Ishikawa (cell line): ENCODE data around the gene CHCHD4.

Experiments
- CEBPB ChIP-seq: IDR thresholded peaks from 2 replicates; pipeline ENCODE4 v1.6.1; 2012
- CREB1 ChIP-seq: IDR thresholded peaks from 2 replicates; pipeline ENCODE4 v1.6.1; 2012; ENCODE audit warnings: low read depth
- EGR1 ChIP-seq: IDR thresholded peaks from 2 replicates; pipeline ENCODE4 v1.6.1; 2012
- EP300 ChIP-seq: IDR thresholded peaks from 2 replicates; pipeline ENCODE4 v1.6.1; 2012; ENCODE audit warnings: borderline replicate concordance
- FOXM1 ChIP-seq: IDR thresholded peaks from 2 replicates; pipeline ENCODE4 v1.6.1; 2012; ENCODE audit warnings: low read depth, borderline replicate concordance
- NFIC ChIP-seq: IDR thresholded peaks from 2 replicates; pipeline ENCODE4 v1.6.1; 2012
- RAD21 ChIP-seq: IDR thresholded peaks from 2 replicates; pipeline ENCODE4 v1.6.1; 2012; ENCODE audit warnings: low read depth
- TAF1 ChIP-seq: IDR thresholded peaks from 2 replicates; pipeline ENCODE4 v1.6.1; 2012; ENCODE audit warnings: low read depth, mild to moderate bottlenecking
- TCF12 ChIP-seq: IDR thresholded peaks from 2 replicates; pipeline ENCODE4 v1.6.1; 2012; ENCODE audit warnings: low read depth
- TEAD4 ChIP-seq: IDR thresholded peaks from 2 replicates; pipeline ENCODE4 v1.6.1; 2012
- YY1 ChIP-seq: IDR thresholded peaks from 2 replicates; pipeline ENCODE4 v1.6.1; 2012; ENCODE audit warnings: low read depth
- ZBTB7A ChIP-seq: IDR thresholded peaks from 2 replicates; pipeline ENCODE4 v1.6.1; 2012; ENCODE audit warnings: low read depth
- TF ChIP-seq, protein P1 (sequence below): IDR thresholded peaks from 2 replicates; pipeline ENCODE4 v1.6.1; 2012; ENCODE audit warnings: low read depth, mild to moderate bottlenecking
- TF ChIP-seq, protein P2 (sequence below): IDR thresholded peaks from 2 replicates; pipeline ENCODE4 v1.6.1; 2012
- TF ChIP-seq, protein P3 (sequence below): IDR thresholded peaks from 2 replicates; pipeline ENCODE4 v1.6.1; 2012

CHCHD4 gene

DNA sequence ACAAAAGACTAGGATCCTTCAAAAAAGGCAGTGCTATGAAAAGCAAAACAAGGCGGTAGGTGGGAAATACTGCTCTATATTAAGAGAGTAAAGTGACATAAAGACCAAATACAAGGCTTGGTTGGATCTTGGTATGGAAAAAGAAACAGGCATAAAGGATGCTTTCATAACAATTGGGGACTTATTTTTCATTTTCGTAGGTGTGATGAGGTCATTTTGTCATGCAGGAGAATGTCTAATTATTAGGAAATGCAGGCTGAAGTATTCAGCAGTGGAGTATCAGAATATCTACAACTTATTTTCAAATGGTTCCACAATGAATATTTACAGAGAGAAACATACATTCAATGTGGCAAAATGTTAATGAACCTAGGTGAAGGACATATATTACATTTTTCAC, 44.8 kb upstream of the CHCHD4 start:
- TF ChIP-seq, protein P1, sequence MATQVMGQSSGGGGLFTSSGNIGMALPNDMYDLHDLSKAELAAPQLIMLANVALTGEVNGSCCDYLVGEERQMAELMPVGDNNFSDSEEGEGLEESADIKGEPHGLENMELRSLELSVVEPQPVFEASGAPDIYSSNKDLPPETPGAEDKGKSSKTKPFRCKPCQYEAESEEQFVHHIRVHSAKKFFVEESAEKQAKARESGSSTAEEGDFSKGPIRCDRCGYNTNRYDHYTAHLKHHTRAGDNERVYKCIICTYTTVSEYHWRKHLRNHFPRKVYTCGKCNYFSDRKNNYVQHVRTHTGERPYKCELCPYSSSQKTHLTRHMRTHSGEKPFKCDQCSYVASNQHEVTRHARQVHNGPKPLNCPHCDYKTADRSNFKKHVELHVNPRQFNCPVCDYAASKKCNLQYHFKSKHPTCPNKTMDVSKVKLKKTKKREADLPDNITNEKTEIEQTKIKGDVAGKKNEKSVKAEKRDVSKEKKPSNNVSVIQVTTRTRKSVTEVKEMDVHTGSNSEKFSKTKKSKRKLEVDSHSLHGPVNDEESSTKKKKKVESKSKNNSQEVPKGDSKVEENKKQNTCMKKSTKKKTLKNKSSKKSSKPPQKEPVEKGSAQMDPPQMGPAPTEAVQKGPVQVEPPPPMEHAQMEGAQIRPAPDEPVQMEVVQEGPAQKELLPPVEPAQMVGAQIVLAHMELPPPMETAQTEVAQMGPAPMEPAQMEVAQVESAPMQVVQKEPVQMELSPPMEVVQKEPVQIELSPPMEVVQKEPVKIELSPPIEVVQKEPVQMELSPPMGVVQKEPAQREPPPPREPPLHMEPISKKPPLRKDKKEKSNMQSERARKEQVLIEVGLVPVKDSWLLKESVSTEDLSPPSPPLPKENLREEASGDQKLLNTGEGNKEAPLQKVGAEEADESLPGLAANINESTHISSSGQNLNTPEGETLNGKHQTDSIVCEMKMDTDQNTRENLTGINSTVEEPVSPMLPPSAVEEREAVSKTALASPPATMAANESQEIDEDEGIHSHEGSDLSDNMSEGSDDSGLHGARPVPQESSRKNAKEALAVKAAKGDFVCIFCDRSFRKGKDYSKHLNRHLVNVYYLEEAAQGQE = no peak
- no peak for TF ChIP-seq FOXM1
- TF ChIP-seq CREB1 = no peak
- no peak for TF ChIP-seq TAF1
- TF ChIP-seq NFIC = no peak
- TF ChIP-seq TEAD4 = no peak
- no peak for TF ChIP-seq EGR1
- no peak for TF ChIP-seq ZBTB7A
- TF ChIP-seq CEBPB = no peak
- TF ChIP-seq RAD21 = no peak

DNA sequence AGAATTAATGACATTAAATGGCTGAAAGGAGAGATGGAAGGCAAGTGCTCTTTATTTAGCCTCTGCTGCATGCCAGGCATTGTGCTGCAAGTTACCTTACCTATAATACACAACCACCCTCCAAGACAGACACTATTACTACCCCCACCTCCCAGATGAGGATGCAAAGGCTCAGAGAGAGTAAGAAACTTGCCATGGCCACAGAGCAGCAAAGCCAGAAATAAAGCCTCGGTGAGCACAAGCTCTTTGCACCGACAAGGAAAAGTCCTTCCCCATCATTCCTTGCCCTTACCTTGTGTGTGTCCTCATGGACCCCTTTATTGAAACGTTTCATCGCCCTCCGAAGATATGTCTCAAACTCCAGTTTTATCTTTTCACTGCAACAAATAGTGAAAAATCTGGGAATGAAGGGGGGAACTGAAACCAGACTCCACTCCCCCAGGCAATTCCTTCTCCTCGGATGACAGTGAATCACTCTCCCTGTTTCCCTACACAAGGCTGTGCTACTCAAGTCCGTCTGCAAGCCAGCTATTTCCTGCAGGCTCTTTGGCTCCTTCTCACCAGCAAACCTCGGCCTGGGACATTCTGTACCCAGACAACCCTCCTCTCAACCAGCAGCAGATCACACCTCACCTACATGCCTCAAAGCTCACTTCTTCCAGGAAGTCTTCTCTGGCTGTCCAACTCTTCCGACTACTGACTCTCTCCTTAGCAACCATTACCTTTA, 42.4 kb upstream of the CHCHD4 start:
- TF ChIP-seq NFIC = no peak
- TF ChIP-seq, protein P2, sequence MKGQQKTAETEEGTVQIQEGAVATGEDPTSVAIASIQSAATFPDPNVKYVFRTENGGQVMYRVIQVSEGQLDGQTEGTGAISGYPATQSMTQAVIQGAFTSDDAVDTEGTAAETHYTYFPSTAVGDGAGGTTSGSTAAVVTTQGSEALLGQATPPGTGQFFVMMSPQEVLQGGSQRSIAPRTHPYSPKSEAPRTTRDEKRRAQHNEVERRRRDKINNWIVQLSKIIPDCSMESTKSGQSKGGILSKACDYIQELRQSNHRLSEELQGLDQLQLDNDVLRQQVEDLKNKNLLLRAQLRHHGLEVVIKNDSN = no peak
- TF ChIP-seq, protein P3, sequence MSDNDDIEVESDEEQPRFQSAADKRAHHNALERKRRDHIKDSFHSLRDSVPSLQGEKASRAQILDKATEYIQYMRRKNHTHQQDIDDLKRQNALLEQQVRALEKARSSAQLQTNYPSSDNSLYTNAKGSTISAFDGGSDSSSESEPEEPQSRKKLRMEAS = no peak
- TF ChIP-seq EP300 = no peak
- TF ChIP-seq ZBTB7A = no peak
- no peak for TF ChIP-seq EGR1
- TF ChIP-seq CEBPB = no peak
- TF ChIP-seq, protein P1 = no peak
- no peak for TF ChIP-seq RAD21
- no peak for TF ChIP-seq TAF1
- TF ChIP-seq YY1 = no peak
- TF ChIP-seq TCF12 = no peak
- TF ChIP-seq FOXM1 = no peak

DNA sequence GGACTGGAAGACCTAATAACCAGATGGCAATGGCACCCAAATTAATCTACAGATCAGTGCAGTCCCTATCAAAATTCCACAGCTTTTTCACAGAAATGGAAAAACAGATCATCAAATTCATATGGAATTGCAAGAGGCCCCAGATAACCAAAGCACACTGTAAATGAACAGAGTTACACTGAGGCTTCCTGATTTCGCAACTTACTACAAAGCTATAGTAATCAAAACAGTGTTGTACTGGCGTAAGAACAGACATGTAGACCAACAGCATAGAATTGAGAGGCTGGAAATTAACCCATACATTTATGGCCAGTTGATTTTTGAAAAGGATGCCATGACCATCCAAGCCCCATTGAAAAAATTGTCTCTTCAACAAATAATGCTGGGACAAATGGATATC, 37.5 kb upstream of the CHCHD4 start:
- TF ChIP-seq, protein P3 = no peak
- TF ChIP-seq TEAD4 (no peak), ZBTB7A (no peak), EGR1 (no peak)

DNA sequence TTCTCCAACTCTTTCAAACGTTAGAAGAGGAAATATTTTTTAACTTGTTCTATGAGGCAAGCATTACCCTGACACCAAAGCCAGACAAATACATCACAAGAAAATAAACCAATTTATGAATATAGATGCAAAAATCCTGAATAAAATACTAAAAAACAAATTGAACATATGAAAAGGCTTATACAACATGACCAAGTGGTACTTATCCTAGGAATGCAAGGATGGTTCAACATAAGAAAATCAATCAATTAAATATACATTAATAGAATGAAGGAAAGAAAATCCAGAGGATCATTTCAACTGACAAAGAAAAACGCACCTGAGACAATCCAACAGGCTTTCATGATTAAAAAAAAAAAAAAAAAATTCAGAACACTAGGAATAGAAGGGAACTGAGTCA, 36.6 kb upstream of the CHCHD4 start:
- TF ChIP-seq CREB1 (no peak), ZBTB7A (no peak), NFIC (no peak), TAF1 (no peak), TEAD4 (no peak)
- TF ChIP-seq, protein P2 = no peak

DNA sequence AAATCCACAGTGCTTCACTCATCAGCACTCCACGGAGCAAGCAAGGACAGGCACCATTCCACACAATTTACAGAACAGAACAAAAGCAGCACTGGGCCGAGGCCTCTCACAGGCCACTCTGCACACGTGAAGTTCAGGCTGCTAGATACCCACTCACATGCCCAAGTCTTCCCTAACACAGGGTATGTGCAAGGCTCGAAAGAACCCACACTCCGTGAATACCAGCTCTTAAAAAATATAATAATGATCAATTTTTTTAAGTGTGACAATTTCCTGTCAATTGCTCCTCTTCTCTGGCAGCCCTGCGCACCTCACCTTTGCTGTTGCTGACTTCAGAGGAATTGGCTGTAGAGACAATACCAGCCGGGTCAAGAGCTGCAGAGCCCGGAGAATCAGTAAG, 34.8 kb upstream of the CHCHD4 start:
- no peak for TF ChIP-seq ZBTB7A
- no peak for TF ChIP-seq NFIC
- TF ChIP-seq TEAD4 = no peak
- no peak for TF ChIP-seq EGR1
- no peak for TF ChIP-seq FOXM1

DNA sequence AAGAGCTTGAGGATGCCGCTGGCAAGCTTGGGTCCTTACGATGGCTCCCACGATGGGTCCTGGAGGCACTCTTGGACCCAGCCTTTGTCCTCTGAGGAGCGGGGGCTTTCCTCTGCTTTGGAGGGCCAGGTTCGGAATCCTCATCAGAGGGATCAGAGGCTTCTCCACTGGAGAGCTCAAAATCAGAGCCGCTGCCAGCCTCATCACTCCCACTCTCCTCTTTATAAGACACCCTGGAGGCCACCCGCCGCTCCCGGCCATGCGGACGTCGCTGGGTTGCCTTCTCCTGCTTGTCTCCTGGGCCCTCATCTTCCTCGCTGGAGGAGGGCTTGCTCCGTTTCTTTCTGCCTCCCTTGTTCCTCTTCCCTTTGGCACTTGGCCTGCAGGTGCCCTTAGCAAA, 33.7 kb upstream of the CHCHD4 start:
- no peak for TF ChIP-seq EP300
- TF ChIP-seq ZBTB7A = no peak
- no peak for TF ChIP-seq CEBPB
- TF ChIP-seq CREB1 = no peak
- no peak for TF ChIP-seq TEAD4
- TF ChIP-seq FOXM1 = no peak
- TF ChIP-seq TCF12 = no peak
- TF ChIP-seq NFIC = no peak
- TF ChIP-seq, protein P3 = no peak
- no peak for TF ChIP-seq YY1
- TF ChIP-seq EGR1 = no peak
